ENCODE data around the gene EIF4H. TPM values are rescaled to one million over a fixed set of nuclear protein-coding genes. Genes with fewer than 3 reads are reported as not detected.

EIF4H gene
- total and polyA plus RNA-seq, 2 donors (not counting 3 experiments of a cell fraction or from before 2014, with no cell fraction given) = 406 to 415 TPM

DNA sequence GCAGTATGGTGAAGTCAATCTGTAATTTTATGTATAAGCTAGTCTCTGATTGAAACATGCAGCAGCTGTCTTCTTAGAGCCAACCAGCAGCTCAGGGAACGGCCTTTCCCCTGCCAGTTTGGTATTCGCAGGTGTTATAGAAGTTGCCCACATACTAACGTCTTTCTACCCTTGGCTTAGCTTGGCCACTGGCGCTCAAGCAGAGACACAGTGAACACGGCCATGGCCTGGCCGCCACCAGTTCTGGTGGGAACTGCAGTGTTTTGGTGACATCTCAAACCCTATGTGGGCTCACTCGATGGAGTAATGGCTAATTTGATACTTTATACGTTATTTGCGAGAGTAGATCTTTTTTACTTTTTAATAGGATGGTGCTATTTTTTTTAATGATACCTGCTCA, 17.1 kb downstream of the EIF4H start:
- Histone ChIP-seq H3K9me3 (replicated peaks; ENCODE audit: control insufficient read depth, insufficient read depth, low read length) (no peaks in the 10 kb centered on the region), H3K79me2 (ENCODE audit: control insufficient read depth, insufficient read depth, low read length) (peaks cover 58% of the 10 kb centered on the region), H4K20me1 (replicated peaks; ENCODE audit: control insufficient read depth, extremely low read depth, insufficient read depth, low read length) (no peaks in the 10 kb centered on the region), H3K4me3 (replicated peaks in 1 of 3; ENCODE audit: insufficient read depth in 1 of 3, low read depth in 1 of 3, low read length in 3 of 3) (no peak overlapping the region), H3K9me1 (replicated peaks; ENCODE audit: control insufficient read depth, extremely low read depth, insufficient read depth, low read length) (no peaks in the 10 kb centered on the region), H3K27ac (ENCODE audit: insufficient read depth, low read depth, low read length) (no peak overlapping the region), H2AFZ (ENCODE audit: low read depth, low read length) (no peak overlapping the region), H3K9ac (replicated peaks; ENCODE audit: extremely low read depth, insufficient read depth, low read length) (no peak overlapping the region), H3K4me2 (ENCODE audit: insufficient read depth, low read length) (no peak overlapping the region), H3K36me3 (ENCODE audit: control insufficient read depth in 2 of 2, extremely low read depth in 1 of 2, insufficient read depth in 2 of 2, low read length in 2 of 2) (peaks cover 43 to 48% of the 10 kb centered on the region in 2 experiments), H3K27me3 (ENCODE audit: control insufficient read depth in 2 of 2, insufficient read depth in 2 of 2, low read length in 2 of 2) (no peaks in the 10 kb centered on the region), H3K4me1 (ENCODE audit: control insufficient read depth, extremely low read depth, insufficient read depth, low read length) (peaks cover 12% of the 10 kb centered on the region)
- no TSS peak for BruUV-seq (replicated peaks)
- intact Hi-C loops (cut with micrococcal nuclease) = no loop called here
- dilution Hi-C loops (cut with MboI; ENCODE audit: extremely low pct_ligation_motif_present, low sequenced_read_pairs) = no loop called here
- DNase-seq (ENCODE audit: low read depth, low spot score) = no peak
- TF ChIP-seq, protein P1, sequence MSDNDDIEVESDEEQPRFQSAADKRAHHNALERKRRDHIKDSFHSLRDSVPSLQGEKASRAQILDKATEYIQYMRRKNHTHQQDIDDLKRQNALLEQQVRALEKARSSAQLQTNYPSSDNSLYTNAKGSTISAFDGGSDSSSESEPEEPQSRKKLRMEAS (IDR thresholded peaks at IDR 0.05; ENCODE audit: insufficient read depth, insufficient read length) = no peak
- TF ChIP-seq EZH2 (IDR thresholded peaks at IDR 0.05; ENCODE audit: borderline replicate concordance, low read depth, low read length, severe bottlenecking) (no peak), MYC (IDR thresholded peaks at IDR 0.05; ENCODE audit: low read depth, low read length) (no peak), POLR2AphosphoS5 (IDR thresholded peaks at IDR 0.05; ENCODE audit: insufficient read depth, low read depth, low read length) (no peak), JUN (IDR thresholded peaks at IDR 0.05; ENCODE audit: borderline replicate concordance, insufficient read depth, insufficient read length, low read depth) (no peak), GATA2 (IDR thresholded peaks at IDR 0.05; ENCODE audit: insufficient read depth, insufficient read length, low read depth, low read length) (no peak), FOS (IDR thresholded peaks at IDR 0.05; ENCODE audit: borderline replicate concordance, insufficient read depth, low read length) (no peak)
- TF ChIP-seq, protein P2, sequence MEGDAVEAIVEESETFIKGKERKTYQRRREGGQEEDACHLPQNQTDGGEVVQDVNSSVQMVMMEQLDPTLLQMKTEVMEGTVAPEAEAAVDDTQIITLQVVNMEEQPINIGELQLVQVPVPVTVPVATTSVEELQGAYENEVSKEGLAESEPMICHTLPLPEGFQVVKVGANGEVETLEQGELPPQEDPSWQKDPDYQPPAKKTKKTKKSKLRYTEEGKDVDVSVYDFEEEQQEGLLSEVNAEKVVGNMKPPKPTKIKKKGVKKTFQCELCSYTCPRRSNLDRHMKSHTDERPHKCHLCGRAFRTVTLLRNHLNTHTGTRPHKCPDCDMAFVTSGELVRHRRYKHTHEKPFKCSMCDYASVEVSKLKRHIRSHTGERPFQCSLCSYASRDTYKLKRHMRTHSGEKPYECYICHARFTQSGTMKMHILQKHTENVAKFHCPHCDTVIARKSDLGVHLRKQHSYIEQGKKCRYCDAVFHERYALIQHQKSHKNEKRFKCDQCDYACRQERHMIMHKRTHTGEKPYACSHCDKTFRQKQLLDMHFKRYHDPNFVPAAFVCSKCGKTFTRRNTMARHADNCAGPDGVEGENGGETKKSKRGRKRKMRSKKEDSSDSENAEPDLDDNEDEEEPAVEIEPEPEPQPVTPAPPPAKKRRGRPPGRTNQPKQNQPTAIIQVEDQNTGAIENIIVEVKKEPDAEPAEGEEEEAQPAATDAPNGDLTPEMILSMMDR (IDR thresholded peaks at IDR 0.05; ENCODE audit: extremely low read depth in 1 of 2, insufficient read depth in 1 of 2, low read depth in 1 of 2, low read length in 2 of 2) = no peak
- ChIA-PET CTCF (interaction anchor here (1.0 to 2.6 kb wide), 3 partner anchors 12 to 108 kb away, joined by 3 to 19 read pairs (median 4); partner anchors contain the start of gene LIMK1), POLR2A (no interaction called here)
- no peak for FAIRE-seq
